HG03575 (cell line): Measurements from ENCODE around the gene CADPS2.
"Not testable (repeated sequence)": the region's sequence is repeated elsewhere in the genome, so short reads cannot be mapped to it uniquely, and the experiment has no call there.

Experiments
- ATAC-seq: cut with Tn5 transposase; IDR thresholded peaks from one replicate; pipeline ENCODE4 v1.9.1; 2021; ENCODE audit not compliant: unreplicated experiment, insufficient number of reproducible peaks, low FRiP score; ENCODE audit errors: extremely low read depth

The CADPS2 gene

GRCh38 chr7:122635481-122635880, 250.8 kb downstream of the CADPS2 start:
- ATAC-seq, result not testable (repeated sequence)

- ATAC-seq, result no peak
Measured at GRCh38 chr7:122633472-122633871, 252.8 kb downstream of the CADPS2 start.

GRCh38 chr7:122632238-122632637, 254.0 kb downstream of the CADPS2 start:
- ATAC-seq, result no peak

GRCh38 chr7:122629412-122629953, 256.8 kb downstream of the CADPS2 start:
- no peak for ATAC-seq

- no peak for ATAC-seq
Measured at GRCh38 chr7:122628651-122629411, 257.4 kb downstream of the CADPS2 start.

- ATAC-seq, result no peak
Measured at GRCh38 chr7:122626785-122627184, 259.5 kb downstream of the CADPS2 start.

- no peak for ATAC-seq
Measured at GRCh38 chr7:122622682-122623081, 263.6 kb downstream of the CADPS2 start.

GRCh38 chr7:122619664-122620063, 266.6 kb downstream of the CADPS2 start:
- ATAC-seq, result no peak

GRCh38 chr7:122618585-122619189, 267.6 kb downstream of the CADPS2 start:
- ATAC-seq, result no peak

- ATAC-seq, result no peak
Measured at GRCh38 chr7:122616951-122617350, 269.3 kb downstream of the CADPS2 start.

GRCh38 chr7:122605929-122606328, 280.3 kb downstream of the CADPS2 start:
- ATAC-seq, result no peak

GRCh38 chr7:122604251-122604650, 282.0 kb downstream of the CADPS2 start:
- no peak for ATAC-seq

GRCh38 chr7:122602800-122603199, 283.5 kb downstream of the CADPS2 start:
- no peak for ATAC-seq

- no peak for ATAC-seq
Measured at GRCh38 chr7:122600630-122601029, 285.6 kb downstream of the CADPS2 start.

GRCh38 chr7:122600042-122600441, 286.2 kb downstream of the CADPS2 start:
- no peak for ATAC-seq

- ATAC-seq, result no peak
Measured at GRCh38 chr7:122597277-122597676, 289.0 kb downstream of the CADPS2 start.

GRCh38 chr7:122595885-122596284, 290.4 kb downstream of the CADPS2 start:
- ATAC-seq, result no peak

GRCh38 chr7:122588621-122589020, 297.6 kb downstream of the CADPS2 start:
- no peak for ATAC-seq

- ATAC-seq, result no peak
Measured at GRCh38 chr7:122584676-122585251, 301.5 kb downstream of the CADPS2 start.

- ATAC-seq, result no peak
Measured at GRCh38 chr7:122578350-122578749, 307.9 kb downstream of the CADPS2 start.
